ENCODE measurements around the gene MED13L.

Gene MED13L

DNA sequence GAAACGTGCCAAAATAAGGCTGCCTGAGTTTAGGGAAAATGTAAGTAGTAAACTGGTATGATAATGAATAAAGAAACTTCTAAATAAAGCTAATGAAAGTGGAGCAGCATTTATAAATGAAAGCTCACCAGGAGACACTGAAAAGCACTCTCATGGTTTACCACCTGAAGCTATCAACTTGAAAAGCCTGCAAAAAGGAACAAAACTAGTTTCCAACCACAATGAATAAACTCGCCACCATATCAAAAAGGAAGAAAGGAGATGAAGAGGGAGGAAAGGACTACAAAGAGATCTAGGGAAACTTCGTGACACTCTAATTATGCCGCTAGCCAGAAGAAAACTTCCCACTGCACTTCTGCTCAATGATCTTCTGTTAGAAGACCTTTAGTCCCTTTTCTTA, 66.7 kb downstream of the MED13L start:
- DNase-seq (ENCODE audit: low spot score): no peak

DNA sequence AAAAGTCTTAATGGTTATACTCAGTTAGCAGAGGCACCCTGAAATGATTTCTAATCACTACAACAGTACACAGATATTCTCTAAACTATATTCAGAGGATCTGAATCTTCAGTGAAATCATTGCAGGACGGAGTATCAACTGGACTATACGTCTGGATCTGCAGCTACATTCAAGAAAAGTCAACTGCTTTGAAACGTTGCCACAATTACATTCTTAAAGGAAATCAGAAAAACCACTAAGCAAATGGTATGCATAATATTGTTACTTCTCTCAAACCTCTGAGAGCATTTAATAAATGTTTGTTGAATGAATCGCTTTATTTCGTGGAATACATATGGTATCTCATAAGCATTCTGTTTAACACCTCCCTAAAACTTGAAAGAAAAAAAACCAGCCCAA, 67.4 kb downstream of the MED13L start:
- no peak for DNase-seq (ENCODE audit: low spot score)

DNA sequence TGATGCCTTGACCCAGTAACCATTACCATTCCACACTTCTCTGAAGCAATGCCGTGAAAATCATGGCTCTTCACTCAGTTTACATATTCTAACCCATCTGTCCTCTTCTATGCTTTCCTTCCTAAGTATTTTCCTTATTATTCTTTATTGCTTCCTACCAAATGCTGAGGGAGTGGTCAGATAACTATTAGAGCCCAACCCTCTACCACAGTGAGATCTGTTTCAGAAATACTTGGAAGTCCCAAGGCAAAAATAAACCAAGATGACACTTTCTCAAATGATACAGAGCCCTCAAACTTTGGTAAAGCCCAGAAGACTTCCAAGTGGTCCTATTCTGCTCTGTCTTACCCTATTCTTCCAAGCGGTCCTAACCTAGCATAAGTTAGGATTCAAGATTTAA, 68.0 kb downstream of the MED13L start:
- no peak for DNase-seq (ENCODE audit: low spot score)

DNA sequence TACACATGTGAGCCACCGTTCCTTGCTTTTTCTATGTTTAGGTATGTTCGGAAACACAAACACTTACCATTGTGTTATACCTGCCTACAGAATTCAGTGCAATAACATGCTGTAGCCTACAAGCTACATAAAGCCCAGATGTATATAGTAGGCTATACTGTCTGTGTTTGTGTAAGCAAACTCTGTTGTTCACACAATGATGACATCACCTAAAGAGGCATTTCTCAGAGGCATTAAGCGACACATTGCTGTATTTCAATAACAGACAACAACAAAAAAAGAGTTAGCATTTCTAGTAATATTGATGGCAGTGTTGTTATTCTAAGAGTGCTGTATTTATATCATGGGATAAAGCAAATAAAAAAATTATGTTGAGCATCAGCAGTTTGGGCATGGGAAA, 70.2 kb downstream of the MED13L start:
- no peak for DNase-seq (ENCODE audit: low spot score)

DNA sequence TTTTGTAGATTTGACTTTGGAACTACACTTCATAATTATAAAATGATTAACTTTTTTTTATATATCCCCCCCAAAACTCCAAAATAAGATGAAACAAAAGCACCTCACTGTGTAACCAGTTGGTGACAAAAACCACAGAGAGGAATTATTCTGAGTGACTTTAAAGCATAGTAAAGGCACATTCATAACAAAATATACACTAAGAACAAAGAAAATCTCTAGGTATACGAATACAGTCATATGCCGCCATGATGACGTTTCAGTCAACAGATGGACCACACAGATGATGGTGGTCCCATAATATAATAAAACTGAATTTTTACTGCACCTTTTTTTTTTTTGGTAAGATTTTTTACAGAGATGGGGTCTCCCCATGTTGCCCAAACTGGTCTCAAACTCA, 70.7 kb downstream of the MED13L start:
- no peak for DNase-seq (ENCODE audit: low spot score)

DNA sequence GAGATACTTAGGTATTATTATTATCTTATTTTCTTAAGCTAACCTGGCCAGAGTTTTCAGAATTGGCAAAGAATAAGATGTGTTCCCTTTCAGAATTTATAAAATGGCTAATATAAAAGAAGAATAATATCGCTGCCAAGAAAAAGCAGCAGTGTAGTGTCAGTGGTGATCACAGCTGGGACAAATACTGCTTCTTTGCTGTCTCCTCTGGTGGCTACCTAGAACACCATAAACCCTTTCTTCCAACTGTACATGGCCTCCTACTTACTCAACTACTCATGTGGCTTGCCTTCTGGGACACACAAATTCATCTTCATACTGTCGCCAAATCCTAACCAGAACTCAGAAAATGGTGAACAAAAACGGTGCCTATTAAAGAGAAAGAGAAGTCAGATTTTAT, 72.7 kb downstream of the MED13L start:
- DNase-seq (ENCODE audit: low spot score): no peak

DNA sequence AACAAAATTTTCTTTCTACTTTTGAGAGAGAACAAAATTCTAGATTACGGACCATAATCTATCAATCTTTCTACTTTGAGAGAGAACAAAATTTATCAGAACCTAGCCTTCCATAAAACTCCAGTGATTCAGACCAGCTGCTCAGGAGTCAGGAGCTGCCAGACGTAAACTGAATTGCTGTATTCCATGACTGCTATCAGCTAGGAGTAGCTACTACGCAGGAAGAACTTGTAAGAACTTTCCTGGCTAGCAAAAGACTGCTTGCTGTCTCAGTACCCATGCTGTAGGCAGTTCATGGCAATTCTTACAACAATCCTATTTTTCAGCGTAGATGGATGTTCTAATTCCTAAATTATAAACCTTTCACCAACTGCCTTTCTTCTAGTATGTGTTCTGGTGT, 73.3 kb downstream of the MED13L start:
- DNase-seq (ENCODE audit: low spot score): no peak

DNA sequence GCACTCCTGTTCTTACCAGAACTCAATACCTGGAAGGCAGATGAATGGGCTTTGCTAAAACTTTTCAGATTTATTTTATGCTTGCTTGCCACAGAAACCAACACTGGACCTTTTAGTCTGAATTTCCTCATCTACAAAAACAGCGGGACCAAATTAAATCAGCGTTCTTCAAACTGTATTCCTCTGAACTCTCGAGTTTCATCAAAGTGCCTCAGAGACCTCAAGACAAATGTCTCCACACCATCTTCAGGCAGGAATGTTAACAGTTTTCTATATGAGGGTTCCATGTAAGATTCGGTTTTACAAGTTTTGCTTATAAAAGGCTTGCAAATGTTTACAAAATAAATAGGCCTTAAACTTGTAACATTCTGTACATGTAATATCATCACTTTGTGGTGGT, 74.6 kb downstream of the MED13L start:
- no peak for DNase-seq (ENCODE audit: low spot score)

DNA sequence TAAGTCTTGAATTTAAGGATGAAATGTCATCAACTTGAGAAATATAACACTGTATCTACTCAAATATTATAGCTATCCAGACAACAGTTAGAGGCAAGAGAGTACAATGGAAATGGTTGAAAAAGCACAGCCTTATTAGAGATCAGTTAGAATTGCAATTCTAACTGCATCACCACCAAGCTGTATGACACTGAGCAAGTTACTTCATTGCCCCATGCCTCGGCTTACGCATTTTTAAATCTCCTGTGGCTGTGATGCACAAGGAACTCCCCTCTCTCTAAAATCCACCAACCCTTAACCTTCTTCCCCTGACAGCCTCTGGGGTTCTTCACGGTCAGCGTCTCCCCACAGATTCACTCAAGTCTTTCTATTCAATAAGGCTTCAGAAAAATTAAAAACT, 75.1 kb downstream of the MED13L start:
- DNase-seq (ENCODE audit: low spot score): no peak

DNA sequence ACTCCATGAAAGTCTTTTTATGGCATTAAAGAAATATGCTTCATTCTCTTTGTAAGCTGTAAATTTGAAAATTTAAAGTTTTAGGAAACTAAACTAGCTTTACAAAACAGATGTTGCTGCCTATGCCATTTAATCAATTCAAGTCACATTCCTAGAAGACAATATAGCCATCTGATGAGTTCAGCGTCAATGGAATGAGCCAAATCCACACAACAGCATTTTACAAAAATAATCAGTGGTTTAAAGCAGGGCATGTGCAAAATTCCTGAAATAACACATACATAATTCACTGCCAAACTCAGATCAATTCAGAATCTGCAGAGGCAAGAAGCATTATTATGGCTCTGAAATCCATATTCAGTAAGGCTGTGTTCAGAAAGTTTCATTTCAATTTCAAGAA, 75.6 kb downstream of the MED13L start:
- no peak for DNase-seq (ENCODE audit: low spot score)

DNA sequence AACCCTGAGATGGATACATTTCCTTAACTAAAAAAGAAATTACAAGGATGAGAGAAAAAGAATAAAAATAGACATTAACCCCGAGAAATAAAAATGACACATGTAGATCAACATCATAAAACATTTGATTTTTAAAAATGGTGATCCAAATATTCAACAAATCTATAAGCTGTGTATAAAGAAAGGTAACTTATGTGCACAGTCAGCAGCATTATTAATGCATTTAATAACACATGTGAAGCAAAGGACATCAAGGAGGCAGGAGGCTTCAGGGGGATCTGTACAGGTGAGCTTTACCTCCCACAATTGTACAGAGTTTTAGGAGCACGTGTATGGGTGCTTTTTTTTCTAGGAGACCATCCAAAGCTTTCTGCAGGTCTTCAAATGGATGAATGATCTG, 76.1 kb downstream of the MED13L start:
- no peak for DNase-seq (ENCODE audit: low spot score)

DNA sequence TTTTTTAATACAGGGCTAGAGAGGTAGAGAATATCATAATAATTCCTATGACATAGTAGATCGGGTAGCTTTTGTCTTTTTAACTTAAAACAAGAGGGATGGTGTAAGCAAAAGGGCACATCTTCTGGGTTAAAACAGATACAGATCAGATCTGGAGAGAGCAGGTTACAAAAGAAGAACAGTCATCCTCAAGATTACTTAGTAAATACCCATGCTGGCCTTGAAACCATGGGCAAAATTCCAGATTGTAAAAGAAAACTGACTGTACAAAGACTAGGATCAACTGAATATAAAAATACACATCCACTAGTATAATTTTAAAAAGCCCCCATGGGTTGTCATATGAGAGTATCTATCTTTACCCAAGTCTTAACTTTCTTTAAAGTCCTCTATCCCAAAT, 76.7 kb downstream of the MED13L start:
- no peak for DNase-seq (ENCODE audit: low spot score)

DNA sequence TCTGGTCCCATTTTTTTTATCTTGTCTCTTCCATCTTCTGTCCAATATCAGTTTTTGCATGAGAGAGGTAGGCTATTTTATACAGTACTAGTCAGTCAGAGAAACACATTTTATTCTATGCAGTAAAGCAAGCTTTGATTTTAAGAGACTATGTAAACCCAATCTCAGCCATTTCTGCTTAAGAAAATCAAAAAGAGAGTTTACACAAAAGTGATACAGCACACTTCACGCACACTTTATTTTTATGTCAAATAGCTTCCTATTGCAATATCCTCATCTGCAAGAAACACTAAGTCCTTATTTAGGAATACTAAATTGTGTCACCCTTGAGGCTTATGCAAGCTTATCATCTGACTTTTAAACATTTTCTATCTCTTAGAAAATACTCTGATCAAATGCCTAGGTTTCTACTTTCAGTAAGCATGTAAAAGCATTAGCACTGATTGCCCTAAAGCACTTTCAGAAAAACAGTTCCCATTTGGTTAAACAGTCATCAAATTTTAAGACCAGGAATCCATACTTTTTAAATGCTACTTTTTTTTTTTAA, 78.3 kb downstream of the MED13L start:
- DNase-seq (ENCODE audit: low spot score): no peak

DNA sequence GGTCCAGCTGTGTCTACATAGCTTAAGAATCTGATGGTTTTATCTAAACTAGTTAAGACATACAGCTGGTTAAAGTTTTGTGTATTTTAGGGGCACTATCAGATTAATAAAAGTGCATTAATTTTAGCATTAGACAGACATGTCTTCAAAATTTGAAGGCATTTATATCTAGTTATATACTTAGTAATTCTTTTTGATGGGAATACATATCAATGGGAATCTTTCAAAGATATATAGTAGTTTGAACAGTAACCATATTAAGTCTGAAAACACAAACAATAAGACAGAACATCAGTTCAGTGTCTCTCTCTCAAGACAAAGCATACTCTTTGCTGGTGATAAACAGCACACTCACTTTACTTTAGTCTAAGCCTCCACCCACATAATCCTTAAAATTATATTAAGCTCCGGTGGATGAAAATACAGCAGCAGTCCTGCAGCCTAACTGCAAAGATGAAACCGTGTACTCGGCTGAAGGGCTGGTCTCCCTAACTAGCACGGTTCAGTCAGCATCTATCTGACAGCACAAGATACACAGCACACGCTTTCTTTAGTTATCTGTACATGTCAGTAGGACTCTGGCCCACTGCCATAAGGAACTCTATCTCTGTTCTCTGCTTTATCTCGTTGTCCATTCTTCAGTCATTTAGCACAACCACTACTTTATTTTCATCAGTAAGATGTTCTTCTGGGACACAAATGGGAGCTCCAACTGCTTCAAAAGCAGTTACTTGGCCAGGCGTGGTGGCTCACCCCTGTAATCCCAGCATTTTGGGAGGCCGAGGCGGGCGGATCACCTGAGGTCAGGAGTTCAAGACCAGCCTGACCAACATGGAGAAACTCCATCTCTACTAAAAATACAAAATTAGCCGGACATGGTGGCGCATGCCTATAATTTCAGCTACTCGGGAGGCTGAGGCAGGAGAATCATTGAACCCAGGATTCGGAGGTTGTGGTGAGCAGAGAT, 80.5 kb downstream of the MED13L start:
- DNase-seq (ENCODE audit: low spot score): no peak

DNA sequence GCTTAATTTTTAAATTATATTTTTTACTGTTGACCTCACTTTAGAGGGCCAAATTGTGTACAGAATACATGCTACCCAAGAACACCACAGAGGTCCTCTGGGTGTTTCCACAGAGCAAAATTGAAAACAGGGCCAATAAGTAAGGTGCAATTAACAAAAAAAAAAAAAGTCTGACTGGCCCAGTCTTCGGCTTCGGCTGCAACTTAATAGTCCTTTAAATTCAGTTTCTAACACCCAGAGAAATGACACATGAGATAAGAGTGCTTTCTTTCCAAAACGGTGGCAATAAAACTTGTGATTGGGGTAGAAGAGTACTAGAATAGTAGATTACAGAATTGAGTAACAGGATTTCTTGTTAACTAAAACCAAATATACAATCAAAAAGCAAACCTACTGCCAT, 81.3 kb downstream of the MED13L start:
- no peak for DNase-seq (ENCODE audit: low spot score)

DNA sequence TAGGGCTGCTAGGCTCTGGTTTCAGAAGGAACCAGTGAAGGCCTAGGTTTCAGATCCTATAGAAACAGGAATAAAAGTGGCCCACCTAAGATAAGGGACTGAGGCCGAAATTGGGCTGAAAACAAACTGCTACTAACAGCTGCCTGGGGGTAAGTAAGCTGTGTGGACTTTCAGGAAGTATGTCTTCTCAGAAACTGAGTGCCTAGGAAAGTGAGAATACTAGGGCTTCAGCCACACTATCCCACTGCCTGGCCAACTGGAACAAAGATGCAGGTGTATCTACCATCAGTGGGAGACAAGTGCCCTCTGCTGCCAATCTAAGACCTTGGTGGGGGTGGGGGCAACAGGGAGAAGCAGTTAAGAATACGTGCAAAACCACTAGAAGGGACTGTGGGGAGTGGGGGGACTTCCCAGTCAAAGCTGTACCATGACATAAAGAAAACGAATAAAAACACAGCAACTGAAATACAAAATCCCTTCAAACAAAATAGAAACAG, 82.5 kb downstream of the MED13L start:
- DNase-seq (ENCODE audit: low spot score): peak; percentile 53

DNA sequence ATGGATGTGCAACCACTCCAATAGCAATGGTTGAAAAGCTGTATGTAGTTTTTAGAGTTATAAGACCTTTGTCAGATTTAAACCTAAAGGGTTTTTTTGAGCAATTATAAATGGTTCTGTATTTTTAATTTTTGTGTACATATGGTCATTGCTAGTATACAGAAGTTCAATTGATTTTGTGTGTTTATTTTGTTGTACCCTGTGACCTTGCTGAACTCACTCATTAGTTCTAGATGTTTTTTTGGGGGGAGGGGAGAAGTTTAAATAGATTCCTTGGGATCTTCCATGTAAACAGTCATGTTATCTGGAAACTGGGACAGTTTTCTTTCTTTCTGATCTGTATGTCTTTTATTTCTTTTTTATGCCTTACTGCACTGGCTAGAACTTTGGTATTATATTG, 87.8 kb downstream of the MED13L start:
- no peak for DNase-seq (ENCODE audit: low spot score)

DNA sequence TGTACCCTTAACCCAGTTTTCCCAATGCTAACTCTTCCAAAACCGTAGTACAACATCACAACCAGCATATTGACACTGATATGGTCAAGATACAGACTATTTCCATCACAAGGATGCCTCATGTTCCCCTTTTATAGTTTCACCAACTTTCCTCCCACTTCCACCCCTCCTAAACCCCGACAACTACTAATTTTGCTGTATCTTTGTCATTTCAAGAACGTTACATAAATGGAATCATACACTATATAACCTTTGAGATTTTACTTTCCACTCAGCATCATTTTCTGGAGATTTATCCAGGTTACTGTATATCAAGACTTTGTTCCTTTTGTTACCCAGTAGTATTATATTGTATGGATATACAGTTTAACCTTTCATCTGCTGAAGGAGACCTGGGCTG, 88.9 kb downstream of the MED13L start:
- DNase-seq (ENCODE audit: low spot score): no peak

DNA sequence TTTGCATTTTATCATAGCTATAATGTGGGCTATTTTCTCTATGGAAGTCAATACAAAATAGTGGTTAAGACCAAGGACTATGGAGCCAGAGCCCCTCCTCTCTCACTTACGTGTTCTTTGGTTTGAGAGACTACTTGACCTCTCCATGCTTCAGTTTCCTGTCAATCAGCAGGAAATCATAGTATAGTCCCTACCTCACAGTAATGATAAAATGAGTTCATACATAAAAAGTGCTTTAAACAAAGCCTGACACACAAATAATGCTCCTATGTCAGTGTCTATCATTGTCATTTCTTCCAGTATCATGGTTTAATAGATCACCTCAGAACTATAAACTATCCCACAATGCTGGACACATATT, 90.4 kb downstream of the MED13L start:
- no peak for DNase-seq (ENCODE audit: low spot score)

DNA sequence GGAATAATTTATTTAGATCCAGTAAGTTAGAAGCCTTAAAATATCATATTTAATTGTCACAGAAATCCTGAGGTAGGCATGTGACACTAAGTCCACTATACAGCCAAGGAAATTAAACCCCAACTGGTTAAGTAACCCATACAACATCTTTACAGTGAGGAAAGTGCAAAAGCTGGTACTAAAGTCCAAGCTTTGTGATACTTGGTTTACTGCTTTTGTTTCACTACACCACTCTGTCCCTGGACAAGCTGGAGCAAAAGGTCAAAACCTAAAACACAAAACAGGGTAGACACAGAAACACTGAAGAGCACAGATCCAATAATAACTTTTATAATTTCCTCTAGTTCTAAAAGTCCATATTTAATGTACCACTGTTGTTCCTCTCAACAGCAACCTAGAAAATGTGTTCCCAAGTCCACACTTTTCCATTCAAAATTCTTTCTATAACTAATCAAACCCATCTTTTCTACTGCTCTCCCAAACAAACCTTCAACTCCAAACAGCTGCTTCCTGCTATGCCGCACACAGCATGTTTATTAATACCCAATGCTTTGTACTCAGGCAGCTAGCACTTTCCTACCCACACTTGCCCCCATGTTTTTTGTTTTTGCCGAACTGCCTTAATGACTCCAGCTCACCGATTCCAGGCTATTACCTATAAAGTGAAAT, 90.9 kb downstream of the MED13L start:
- DNase-seq (ENCODE audit: low spot score): no peak

DNA sequence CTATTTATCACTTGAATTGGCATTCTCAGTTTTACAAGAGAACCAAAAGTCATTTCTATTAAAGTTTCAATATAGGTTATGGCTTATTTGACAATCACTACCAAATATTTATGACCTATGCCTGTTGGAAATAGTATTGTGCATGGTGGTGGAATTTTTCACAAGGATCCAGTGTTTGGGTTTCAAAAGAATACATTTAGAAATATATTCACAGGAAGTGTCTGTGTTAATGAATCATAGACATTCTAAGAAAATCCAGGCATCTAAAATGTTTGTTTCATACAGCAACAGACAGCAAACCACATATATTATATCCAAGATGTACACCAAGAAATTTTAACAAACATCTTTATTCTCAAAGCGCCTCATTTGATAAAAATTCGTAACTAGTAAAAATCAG, 92.7 kb downstream of the MED13L start:
- no peak for DNase-seq (ENCODE audit: low spot score)

DNA sequence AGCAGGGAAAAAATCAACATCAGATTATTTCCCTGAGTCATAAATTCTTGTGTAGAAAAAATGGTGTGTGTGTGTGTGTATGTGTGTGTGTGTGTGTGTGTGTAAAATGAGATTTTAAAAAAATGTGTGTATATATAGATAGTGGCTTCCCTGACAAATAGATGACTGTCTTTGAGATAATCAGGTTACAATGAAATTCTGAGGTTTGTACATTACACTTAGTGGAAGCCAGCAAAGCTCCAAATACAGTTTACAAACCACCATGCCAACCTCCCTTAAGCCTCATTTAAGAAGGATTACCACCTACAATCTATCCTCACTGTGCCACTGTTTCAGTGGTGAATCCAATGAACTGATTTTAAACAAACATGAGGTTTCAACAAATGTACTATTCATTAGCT, 93.8 kb downstream of the MED13L start:
- no peak for DNase-seq (ENCODE audit: low spot score)

DNA sequence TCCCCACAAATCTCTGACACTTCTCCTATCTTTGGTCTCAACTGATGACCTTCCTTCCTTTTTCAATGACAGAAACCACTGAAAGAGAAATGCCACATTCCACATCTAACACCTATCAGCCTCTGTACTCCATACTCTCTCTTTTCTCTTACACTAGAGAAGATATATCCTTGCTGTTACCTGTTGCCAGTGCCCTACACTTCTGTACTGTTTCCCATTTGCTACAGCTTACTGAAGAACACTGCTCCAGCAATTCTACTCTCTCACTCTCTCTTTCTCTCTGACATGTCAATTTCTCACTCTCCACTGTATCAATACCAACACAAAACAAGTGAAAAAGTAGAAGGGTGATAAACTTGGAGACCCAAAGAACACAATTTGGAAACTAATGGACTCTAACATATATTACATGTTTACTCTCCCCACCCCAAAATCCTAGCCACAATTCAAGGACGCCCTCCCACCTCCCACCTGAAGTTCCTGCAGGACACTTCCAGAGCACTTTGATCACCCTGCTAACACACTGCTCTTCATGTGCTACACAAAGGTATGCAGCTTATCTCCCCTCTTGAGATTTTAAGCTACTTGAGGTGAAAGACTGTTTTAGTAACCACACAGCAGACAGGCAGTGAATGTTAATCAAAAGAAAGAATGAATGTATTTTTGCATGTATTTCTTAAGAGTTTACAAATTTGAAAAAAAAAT, 95.0 kb downstream of the MED13L start:
- no peak for DNase-seq (ENCODE audit: low spot score)

Measured in activated CD4-positive, alpha-beta T cell treated with anti-CD3 and anti-CD28 coated beads, Interleukin-2, Interleukin-4, amounts not matched to agents 100 ng/mL and 50 ng/mL, durations not matched to agents 16 hours and 8 hours (primary cell).